GM18517 (cell line): ENCODE measurements around the gene KRT6A.
"Not testable (repeated sequence)": the region's sequence is repeated elsewhere in the genome, so short reads cannot be mapped to it uniquely, and the experiment has no call there.

Experiments used
- ATAC-seq: cut with Tn5 transposase; IDR thresholded peaks from one replicate; pipeline ENCODE4 v1.9.1; 2021; ENCODE audit warnings: mild to moderate bottlenecking, moderate library complexity; ENCODE audit not compliant: unreplicated experiment

KRT6A gene

GRCh38 chr12:52474212-52474611 lies 18.8 kb downstream of the KRT6A start:
- ATAC-seq: no peak

GRCh38 chr12:52473768-52474167 lies 19.3 kb downstream of the KRT6A start, which contains the start of gene KRT6C:
Gene KRT6C, minus strand, starts transcription at chr12:52473805. Its CDS starts 68 bp downstream, at chr12:52473737.
- ATAC-seq: no peak

GRCh38 chr12:52469853-52470252 lies 23.2 kb downstream of the KRT6A start:
- ATAC-seq: no peak

GRCh38 chr12:52464897-52465296 lies 28.2 kb downstream of the KRT6A start:
- no peak for ATAC-seq

- no peak for ATAC-seq
These were observed 31.4 kb downstream of the KRT6A start for GRCh38 chr12:52461693-52462092.

- ATAC-seq: no peak
These were observed 34.2 kb downstream of the KRT6A start for GRCh38 chr12:52458861-52459260.

GRCh38 chr12:52455821-52456220 lies 37.2 kb downstream of the KRT6A start:
- ATAC-seq: no peak

GRCh38 chr12:52454411-52455201 lies 38.5 kb downstream of the KRT6A start:
- no peak for ATAC-seq

- no peak for ATAC-seq
These were observed 41.0 kb downstream of the KRT6A start, which contains the start of gene KRT6B for GRCh38 chr12:52452101-52452500. Gene KRT6B, minus strand, starts transcription at chr12:52452146. Its CDS starts 68 bp downstream, at chr12:52452078.

GRCh38 chr12:52448228-52448627 lies 44.8 kb downstream of the KRT6A start:
- ATAC-seq: no peak

- ATAC-seq: not testable (repeated sequence)
These were observed 45.9 kb downstream of the KRT6A start for GRCh38 chr12:52447196-52447595.

- ATAC-seq: no peak
These were observed 46.6 kb downstream of the KRT6A start for GRCh38 chr12:52446367-52447045.

GRCh38 chr12:52445876-52446275 lies 47.2 kb downstream of the KRT6A start:
- ATAC-seq: no peak

GRCh38 chr12:52444647-52445595 lies 48.1 kb downstream of the KRT6A start:
- no peak for ATAC-seq

- no peak for ATAC-seq
These were observed 49.1 kb downstream of the KRT6A start for GRCh38 chr12:52443966-52444365.

GRCh38 chr12:52442600-52443061 lies 50.4 kb downstream of the KRT6A start:
- no peak for ATAC-seq

- ATAC-seq: no peak
These were observed 51.6 kb downstream of the KRT6A start for GRCh38 chr12:52441320-52441911.

GRCh38 chr12:52440821-52441319 lies 52.2 kb downstream of the KRT6A start:
- ATAC-seq: no peak

- ATAC-seq: no peak
These were observed 53.2 kb downstream of the KRT6A start for GRCh38 chr12:52439845-52440244.

- ATAC-seq: no peak
These were observed 53.6 kb downstream of the KRT6A start for GRCh38 chr12:52439420-52439819.
